ENCODE measurements around the gene NEGR1. TPM values are rescaled to one million over a fixed set of nuclear protein-coding genes. Genes with fewer than 3 reads are reported as not detected.
"Not testable (repeated sequence)": the region's sequence is repeated elsewhere in the genome, so short reads cannot be mapped to it uniquely, and the experiment has no call there.

Gene NEGR1
- polyA plus RNA-seq, 4 donors: 3.5 to 5.2 (median 4.1) TPM

DNA sequence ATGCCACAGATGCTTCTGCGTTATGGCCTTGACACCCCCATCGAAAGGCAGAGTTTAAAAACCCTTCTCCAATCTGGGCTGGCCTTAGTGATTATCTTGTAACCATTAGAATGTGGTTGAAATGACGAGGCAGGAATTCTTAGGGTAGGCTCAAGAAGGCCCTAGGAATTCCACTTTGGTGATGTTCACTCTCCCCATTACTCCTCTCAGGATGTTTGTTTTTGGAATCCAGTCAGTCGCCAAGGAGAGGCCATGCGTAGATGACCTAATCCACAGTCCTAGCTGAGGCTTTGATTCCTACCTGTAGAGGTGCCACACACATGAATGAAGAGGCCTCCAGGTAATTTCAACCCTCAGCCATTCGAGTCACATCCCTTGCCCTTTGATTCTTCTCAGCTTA is 318.2 kb downstream of the NEGR1 start:
- no peak for DNase-seq (ENCODE audit: low read depth in 4 of 4, low spot score in 3 of 4)

DNA sequence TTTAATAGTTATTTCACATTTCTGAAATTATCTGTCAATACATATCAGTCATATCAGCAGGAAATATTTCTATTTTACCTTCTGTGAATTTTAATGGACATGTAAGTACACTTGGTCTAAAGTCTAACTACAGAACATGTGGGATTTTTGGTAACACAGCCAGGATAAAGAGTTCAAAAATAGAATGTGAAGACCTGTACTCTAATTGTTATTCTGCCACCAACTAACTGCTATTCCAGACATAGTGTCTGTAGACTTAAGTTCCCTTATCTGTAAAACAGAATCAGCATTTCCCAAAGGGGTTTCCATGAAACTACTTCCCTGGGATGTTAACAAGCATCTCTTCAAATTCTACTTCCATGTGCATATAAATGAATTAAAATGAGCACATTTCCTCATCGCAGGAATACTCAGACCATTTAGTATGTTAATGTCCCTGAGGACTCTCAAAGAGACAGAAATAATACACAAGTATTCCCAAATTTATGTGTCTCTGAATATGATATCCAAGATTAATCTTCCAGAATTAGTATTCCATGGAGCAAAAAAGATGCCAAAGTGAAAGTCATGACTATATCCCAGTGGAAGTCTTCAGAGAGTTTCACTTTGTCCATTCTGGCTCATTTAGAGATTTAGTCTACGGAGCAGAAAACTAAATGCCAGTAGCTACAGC is 325.6 kb downstream of the NEGR1 start:
- DNase-seq (ENCODE audit: low read depth in 4 of 4, low spot score in 3 of 4): no peak

DNA sequence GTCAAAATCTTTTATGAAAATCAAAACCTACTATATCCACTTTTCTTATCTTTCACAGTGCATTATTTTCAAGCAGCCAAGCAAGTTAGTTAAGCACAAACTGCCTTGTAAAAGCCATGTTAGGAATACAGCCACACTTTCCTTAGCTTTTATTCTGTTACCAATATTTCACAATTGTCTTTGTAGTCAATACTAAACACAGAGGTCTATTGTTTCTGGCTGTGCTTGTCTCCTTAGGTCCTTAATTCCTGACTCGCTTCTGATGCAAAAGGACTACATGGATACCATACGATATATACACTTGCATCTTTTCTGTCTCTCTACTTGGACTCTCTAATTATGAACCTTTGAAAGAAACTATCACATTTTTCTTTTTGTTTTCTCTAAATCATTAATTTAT is 331.8 kb downstream of the NEGR1 start:
- no peak for DNase-seq (ENCODE audit: low read depth in 4 of 4, low spot score in 3 of 4)

DNA sequence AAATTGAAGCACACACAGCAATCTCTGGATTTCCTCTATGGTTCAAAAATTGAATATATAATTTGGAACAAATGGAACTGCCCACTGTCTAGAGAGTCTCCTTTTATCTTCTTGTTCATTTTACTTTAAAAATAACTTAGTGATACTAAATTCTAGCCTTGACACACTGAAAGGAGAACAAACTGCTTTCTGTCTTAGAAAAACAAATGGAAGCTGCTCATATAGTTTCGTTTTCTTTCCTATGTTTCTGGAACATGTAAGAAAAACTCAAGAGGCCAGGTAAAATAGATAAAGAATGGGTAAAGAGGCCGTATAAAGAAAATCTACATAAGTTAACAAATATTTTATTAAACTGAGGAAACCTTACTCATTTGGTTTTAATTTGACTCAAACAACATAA is 332.7 kb downstream of the NEGR1 start:
- DNase-seq (ENCODE audit: low read depth in 4 of 4, low spot score in 3 of 4): no peak

DNA sequence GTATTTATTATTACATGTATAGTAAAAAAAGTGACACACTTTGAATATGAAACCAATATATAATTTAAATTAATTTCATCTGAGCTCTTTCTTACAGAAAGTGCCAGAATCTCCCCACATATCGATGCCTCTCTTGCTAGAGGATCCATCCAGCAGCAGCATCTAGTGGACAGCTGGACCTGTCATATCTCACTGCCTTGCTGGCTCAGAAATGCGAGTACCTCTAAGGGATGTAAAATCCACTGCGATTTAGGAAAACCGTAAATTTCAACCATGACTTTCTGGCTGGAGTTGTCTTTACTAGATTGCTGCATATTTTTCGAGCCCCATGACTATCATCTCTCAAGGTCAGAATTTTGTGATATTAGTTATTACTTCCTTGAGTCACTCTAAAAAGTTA is 333.8 kb downstream of the NEGR1 start:
- no peak for DNase-seq (ENCODE audit: low read depth in 4 of 4, low spot score in 3 of 4)

DNA sequence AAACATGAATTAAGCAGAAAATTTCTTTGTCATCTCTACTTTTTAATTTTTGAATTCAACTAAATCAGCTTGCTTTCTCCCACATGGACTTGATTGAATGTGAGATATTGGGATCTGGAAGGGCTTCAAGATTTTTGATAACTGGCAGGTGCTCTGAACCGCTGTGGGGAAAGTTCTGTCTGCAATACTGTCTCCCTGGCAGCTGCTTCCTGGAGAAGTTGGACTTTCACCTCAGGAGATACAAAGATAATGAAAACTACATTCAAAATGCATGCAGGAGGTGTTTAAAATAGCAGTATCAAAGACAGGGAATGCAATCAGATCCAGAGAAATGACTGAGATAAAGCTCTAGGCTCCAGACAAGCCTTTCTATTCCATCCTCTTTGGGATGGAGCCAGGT is 338.3 kb downstream of the NEGR1 start:
- no peak for DNase-seq (ENCODE audit: low read depth in 4 of 4, low spot score in 3 of 4)

DNA sequence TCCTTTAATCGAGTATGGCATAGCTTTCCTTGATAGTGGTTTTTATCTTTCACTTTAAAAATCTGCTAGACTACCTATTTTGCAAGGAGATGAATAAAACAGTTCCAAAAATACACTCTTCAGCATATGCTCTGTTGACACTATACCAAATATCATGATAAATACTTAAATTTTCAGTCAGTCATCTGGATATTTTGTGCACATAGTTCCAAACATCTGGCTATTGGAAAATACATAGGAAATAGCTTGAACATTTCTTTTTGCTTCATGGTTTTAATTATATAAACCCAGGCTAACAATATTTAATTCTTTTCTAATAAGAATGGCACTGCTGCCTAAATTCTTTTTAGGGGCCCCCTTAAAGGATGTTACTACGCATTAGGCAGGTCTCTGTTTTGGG is 342.1 kb downstream of the NEGR1 start:
- DNase-seq (ENCODE audit: low read depth in 4 of 4, low spot score in 3 of 4): no peak

DNA sequence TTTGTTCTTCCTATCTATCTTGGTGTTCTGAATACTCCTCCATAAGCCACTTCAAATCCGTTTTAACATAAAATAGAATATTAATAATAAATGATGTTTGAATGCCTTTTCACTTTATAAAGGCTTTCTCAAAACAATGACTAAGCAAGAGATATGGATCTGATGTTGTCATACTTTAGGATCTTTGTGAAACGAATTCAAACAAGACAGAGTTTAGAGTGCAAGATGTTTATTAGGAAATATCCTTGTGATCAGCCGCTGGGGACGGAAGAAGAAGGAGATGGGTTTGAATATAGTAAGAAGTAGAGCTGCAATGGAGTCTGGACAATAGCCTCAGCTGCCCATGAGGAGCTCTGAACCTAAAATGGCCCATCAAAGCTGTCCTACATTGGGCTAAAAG is 351.8 kb downstream of the NEGR1 start:
- DNase-seq (ENCODE audit: low read depth in 4 of 4, low spot score in 3 of 4): no peak

DNA sequence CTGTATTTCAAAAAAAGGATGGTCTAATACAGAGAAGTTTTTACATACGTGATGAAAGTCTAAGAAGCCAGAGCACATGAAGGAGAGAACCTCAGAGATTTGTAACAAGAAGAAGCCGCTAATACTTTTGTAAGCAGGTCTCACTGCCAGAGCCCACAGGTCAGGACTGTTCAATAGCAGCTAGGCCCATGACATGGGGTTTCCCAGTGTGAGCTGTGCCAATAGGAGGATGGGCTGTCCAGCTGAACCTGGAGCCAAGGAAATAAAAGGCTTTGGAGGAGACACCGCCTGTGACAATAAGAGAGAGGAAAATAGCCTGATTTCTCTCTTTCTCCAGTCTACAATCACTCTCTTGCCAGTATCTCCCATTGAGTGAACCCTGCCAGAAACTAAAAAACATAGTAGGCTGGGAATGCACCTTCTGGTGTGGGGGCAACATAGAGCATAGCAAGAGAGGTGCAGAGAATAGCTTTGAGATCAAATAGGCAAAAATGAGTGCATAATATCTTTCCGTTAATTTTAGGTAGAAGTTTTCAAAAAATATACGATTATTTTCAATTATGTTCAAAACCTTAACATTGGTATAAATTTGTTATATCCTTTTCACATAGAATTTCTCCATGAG is 360.3 kb downstream of the NEGR1 start:
- no peak for DNase-seq (ENCODE audit: low read depth in 4 of 4, low spot score in 3 of 4)

DNA sequence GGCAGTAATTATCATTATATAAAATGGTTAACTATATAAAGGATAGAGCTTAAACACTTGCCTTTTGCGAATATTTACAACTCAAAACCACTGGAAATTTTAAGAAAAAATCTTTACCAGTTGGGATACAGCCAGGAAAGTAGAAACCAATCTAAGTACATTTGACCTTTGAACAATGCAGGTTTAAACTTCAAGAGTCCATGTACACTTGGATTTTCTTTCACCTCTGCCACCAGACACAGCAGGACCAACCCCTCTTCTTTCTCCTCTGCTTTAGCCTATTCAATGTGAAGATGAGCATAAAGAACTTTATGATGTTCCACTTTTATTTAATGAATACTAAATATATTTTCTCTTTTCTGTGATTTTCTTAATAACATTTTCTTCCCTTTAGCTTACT is 361.1 kb downstream of the NEGR1 start:
- no peak for DNase-seq (ENCODE audit: low read depth in 4 of 4, low spot score in 3 of 4)

DNA sequence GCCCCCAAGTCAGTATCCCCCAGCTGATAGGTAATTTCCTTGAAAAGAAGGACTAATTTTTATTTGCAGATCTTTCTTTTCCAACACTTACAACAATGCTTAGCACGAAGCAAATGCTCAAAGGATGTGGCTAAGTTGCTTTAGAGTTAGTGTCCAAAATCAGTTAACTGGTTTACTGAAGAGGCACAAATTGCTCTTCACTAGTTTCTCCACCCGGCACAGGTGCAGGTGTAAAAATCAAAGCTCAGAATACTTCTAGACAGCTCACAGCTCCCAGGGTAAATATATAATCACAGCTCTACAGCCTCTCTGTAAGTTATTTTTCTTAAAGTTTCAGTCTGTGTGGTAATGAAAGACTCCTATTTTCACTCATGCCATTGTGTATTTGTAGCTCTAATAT is 361.8 kb downstream of the NEGR1 start:
- DNase-seq (ENCODE audit: low read depth in 4 of 4, low spot score in 3 of 4): no peak

DNA sequence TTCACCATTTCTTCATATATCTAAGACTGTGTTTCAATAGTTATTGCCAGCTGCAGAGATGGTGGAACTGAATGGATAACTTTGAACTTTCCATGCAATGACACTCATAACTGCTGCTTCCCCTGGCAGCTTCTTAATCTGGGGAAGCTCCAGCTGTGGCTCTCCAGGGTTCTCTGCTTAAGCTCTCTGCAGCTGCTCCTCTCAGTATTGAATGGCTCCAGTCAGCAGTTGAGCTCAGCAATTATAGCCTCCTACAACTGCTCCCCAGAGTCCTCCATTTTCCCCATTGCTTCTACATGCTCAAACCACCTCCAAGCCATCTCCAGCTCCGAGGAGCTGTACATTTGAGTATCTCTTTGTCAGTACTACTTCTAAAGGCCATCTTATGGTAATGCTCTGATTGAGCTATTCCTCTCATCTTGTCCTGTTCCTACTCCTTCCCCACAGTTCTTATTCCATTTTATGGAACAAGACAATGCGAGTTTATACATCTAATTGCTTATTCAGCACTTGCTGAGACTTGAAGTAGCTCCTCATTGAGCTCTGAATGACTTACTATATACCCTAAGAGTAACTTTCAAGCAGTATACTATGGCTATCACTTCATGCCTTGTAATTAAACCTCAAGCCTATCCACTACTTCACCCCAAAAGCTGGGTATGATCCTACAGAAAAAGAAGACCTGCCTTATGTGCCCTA is 362.4 kb downstream of the NEGR1 start:
- no peak for DNase-seq (ENCODE audit: low read depth in 4 of 4, low spot score in 3 of 4)

DNA sequence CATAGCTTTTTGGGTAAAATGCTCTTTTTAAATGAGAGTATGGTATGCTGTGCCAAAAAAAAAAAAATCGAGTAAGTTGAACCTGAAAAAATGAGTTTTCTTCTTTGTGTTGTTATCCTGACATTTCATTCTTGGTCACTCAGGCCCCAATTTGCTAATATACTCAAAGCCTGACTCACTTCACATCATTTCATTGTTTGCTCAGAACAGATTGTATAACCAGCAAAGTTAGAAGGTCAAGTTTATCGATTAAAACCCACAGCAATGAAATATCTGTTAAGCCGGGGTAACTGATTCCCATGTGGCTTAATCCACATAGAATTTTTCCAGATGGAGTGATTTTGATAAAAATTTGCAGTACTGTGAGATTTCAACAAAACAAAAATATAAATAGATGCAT is 363.7 kb downstream of the NEGR1 start:
- DNase-seq (ENCODE audit: low read depth in 4 of 4, low spot score in 3 of 4): no peak

DNA sequence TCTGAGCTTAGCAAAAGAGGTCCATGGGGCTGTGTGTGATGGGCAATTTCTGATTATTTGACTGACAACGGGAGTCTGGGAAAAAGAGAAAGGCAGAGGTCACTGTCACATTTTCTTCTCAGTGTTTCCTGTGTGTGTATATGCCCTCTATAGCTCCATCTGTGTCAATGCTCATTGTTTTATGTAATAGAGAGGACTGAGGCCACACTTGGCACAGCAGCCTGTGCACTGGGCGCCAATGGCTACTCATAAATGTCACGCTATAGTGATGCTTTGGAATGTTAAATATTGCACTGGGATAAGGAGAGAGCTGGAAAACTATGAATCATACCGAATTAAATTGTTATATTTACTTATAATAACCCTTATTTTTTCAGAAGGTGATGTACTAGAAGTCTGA is 365.4 kb downstream of the NEGR1 start:
- DNase-seq (ENCODE audit: low read depth in 4 of 4, low spot score in 3 of 4): no peak

DNA sequence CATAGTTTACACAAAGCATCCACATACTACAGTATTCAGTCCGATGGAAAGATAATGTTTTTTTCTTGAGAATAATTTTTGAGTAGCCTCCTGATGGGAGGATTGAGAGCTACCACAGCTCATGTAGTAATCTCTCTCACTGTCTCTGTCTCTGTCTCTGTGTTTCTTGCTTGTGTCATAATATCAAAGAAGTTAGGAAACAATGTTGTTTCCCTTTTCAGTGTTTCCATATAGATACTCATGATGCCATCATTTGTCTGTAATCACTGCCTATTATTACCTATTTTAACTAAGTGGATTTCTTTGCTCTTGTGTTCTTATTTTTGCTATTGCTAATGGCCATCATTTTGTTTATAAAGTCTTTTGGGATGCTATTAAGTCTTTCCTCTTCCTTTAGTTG is 367.7 kb downstream of the NEGR1 start:
- no peak for DNase-seq (ENCODE audit: low read depth in 4 of 4, low spot score in 3 of 4)

DNA sequence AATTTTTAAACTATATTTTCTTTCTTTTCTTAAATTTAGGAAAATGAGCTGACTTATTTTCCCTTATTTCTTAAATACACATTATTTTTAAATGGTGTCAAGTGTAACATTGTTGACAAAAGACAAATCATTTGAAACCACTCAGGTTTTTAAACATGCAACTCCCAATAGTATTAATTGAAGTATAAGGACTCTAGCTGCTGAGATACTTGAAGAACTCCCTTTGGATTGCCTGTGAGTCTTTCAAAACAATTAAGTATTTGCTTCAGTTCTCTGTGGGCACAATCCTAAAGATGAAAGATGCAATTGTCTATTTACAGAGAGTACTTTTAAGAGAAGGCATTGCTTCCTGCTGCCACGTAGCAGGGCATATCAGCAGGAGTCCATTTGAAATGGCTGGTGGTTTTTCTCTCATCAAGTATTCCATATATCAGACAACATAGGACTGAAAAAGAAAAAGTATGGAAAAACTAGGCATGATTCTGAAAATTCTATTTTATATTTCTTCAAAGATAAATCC is 373.4 kb downstream of the NEGR1 start:
- no peak for DNase-seq (ENCODE audit: low read depth in 4 of 4, low spot score in 3 of 4)

DNA sequence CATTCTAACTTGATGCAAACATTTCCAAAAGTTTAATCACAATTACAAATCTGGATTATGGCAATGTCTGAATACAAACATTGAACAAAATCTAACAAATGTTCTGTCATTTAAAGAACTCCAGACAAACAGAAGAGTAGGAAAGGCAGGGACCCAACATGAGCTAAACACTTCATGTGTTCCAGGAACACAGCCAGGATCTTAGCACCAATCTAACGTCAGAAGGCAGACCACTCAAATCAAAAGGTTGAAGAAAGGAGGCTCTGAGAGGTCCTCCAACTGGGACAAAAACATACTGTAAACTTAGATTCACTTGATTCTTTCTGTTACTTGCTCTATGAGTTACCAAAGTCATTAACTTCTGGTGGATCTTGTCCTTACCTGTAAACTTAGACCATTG is 374.0 kb downstream of the NEGR1 start:
- no peak for DNase-seq (ENCODE audit: low read depth in 4 of 4, low spot score in 3 of 4)

DNA sequence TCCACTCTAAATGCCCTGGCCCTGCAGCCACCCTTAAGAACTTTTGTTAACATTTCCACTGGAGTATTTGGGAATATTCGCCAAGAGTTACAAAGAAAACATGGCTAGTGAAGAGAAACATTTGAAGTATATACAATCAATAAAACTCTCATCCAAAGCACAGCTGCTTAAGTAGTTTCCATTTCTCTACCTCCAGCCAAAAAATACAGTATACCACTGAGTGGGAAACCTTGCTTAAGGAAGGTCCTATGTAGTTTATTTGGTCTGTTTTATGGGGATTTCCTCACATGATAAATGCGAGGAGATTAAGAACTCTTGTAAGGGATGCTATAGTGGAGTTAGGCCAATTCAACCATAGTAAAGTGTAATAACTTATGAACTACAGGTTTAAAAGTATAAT is 382.5 kb downstream of the NEGR1 start:
- DNase-seq (ENCODE audit: low read depth in 4 of 4, low spot score in 3 of 4): no peak

DNA sequence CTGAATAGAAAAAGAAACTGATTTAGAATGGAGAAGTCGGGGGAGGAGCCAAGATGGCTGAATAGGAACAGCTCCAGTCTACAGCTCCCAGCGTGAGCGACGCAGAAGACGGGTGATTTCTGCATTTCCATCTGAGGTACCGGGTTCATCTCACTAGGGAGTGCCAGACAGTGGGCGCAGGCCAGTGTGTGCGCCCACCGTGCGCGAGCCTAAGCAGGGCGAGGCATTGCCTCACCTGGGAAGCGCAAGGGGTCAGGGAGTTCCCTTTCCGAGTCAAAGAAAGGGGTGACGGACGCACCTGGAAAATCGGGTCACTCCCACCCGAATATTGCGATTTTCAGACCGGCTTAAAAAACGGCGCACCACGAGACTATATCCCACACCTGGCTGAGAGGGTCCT is 394.2 kb downstream of the NEGR1 start:
- DNase-seq (ENCODE audit: low read depth in 4 of 4, low spot score in 3 of 4): not testable (repeated sequence)

DNA sequence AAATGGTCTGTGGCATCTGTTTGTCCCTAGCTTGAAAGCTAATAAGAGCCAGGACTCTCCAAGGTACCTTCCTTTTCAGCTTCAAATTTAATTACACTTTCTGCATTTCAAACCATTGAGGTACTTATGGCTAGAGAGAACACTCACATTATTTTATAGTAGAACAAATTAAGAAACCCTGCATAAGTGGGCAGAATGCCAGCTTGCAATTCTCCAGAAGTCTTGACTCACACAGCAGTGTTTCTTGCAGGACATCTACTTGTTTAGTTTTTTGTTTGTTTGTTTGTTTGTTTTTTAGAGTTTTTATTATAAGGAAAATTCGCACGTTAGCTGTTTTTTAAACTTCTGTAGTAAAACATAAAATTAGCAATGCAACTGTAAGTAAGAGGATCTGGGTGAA is 397.2 kb downstream of the NEGR1 start:
- no peak for DNase-seq (ENCODE audit: low read depth in 4 of 4, low spot score in 3 of 4)

DNA sequence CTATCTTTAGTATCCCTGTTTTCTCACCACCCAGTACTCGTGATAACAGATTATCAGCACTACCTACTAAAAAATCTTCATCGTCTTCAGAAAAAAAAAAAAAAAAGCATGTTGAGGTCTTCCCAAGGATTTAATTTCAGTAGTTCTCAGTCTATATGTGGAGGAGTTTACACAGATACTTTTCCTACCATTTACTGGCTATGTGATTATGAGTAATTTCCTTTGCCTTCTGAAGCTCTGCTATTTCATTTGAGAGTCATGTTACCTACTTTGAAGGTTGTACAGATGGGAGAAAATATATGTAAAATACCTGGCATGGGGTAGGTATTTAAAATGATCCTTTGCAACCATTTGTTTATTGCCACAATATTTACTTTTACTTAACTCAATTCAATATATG is 399.7 kb downstream of the NEGR1 start:
- no peak for DNase-seq (ENCODE audit: low read depth in 4 of 4, low spot score in 3 of 4)

DNA sequence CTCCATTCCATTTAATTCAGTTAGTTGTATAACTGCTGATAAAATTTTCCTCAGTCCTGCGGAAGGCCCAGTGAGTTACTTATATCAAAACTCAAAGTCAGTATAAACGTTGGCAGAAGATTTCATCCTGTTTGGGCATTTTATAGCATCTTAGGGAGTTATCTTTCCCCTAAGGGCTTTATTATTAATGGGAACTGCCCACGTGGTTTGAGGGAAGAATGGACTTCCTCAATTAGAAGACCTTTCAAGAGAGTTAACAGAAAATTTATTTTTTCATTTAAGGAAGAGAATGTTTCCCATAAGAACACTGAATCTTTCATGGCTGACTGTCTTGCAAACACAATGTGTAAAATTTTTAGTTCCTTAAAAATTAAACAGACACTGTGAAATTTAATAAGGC is 400.1 kb downstream of the NEGR1 start:
- no peak for DNase-seq (ENCODE audit: low read depth in 4 of 4, low spot score in 3 of 4)

All from right renal pelvis (tissue), 4 donors.